H9 (cell line): ENCODE results near the gene FAM227A. TPM values are rescaled to one million over a fixed set of nuclear protein-coding genes. Genes with fewer than 3 reads are reported as not detected.

Experiments used
- DNase-seq: peaks from one replicate; pipeline ENCODE4 v3.0.0-alpha.2; 2017
- H2AFZ ChIP-seq: one replicate; pipeline ENCODE4 v1.6.1; 2013; ENCODE audit warnings: mild to moderate bottlenecking, low read length, control low read depth, moderate library complexity
- H2AK5ac ChIP-seq: 2 replicates; pipeline ENCODE4 v1.6.1; 2013; ENCODE audit warnings: low read length, control low read depth, mixed read lengths; ENCODE audit not compliant: insufficient read length
- H2BK120ac ChIP-seq: one replicate; pipeline ENCODE4 v1.6.1; 2013; ENCODE audit warnings: low read depth, mild to moderate bottlenecking, low read length, control low read depth, inconsistent platforms; ENCODE audit not compliant: poor library complexity, severe bottlenecking
- H2BK12ac ChIP-seq: 2 replicates; pipeline ENCODE4 v1.6.1; 2013; ENCODE audit warnings: low read length, control low read depth, mixed read lengths, low read depth; ENCODE audit not compliant: insufficient read length
- H2BK15ac ChIP-seq: 2 replicates; pipeline ENCODE4 v1.6.1; 2013; ENCODE audit warnings: low read depth, low read length, control low read depth
- H2BK20ac ChIP-seq: one replicate; pipeline ENCODE4 v1.6.1; 2013; ENCODE audit warnings: low read depth, mild to moderate bottlenecking, low read length, control low read depth, inconsistent platforms; ENCODE audit not compliant: poor library complexity, severe bottlenecking
- H2BK5ac ChIP-seq: 2 replicates; pipeline ENCODE4 v1.6.1; 2013; ENCODE audit warnings: low read length, control low read depth, mixed read lengths; ENCODE audit not compliant: insufficient read length
- H3K14ac ChIP-seq: 2 replicates; pipeline ENCODE4 v1.6.1; 2013; ENCODE audit warnings: low read length, control low read depth; ENCODE audit not compliant: insufficient read depth
- H3K18ac ChIP-seq: 2 replicates; pipeline ENCODE4 v1.6.1; 2013; ENCODE audit warnings: low read depth, mild to moderate bottlenecking, mixed read lengths, low read length, control low read depth; ENCODE audit not compliant: insufficient read length
- H3K23ac ChIP-seq: 2 replicates; pipeline ENCODE4 v1.6.1; 2013; ENCODE audit warnings: low read length, control low read depth, mixed read lengths, low read depth; ENCODE audit not compliant: insufficient read length
- H3K23me2 ChIP-seq: 2 replicates; pipeline ENCODE4 v1.6.1; 2013; ENCODE audit warnings: low read depth, mild to moderate bottlenecking, mixed read lengths, low read length, control low read depth; ENCODE audit not compliant: insufficient read length, poor library complexity, severe bottlenecking
- H3K27ac ChIP-seq: 2 replicates; pipeline ENCODE4 v1.5.1; 2013; ENCODE audit warnings: low read length, control low read depth, mixed read lengths, low read depth; ENCODE audit not compliant: insufficient read length
- H3K27me3 ChIP-seq: 2 replicates; pipeline ENCODE4 v1.6.1; 2013; ENCODE audit warnings: low read length, control low read depth, inconsistent platforms; ENCODE audit not compliant: insufficient read depth
- H3K4ac ChIP-seq: 2 replicates; pipeline ENCODE4 v1.6.1; 2013; ENCODE audit warnings: low read depth, mild to moderate bottlenecking, control low read depth, inconsistent platforms, low read length, moderate library complexity
- H3K4me1 ChIP-seq: 2 replicates; pipeline ENCODE4 v1.6.1; 2013; ENCODE audit warnings: low read length, control low read depth, inconsistent platforms; ENCODE audit not compliant: insufficient read depth
- H3K4me2 ChIP-seq: 2 replicates; pipeline ENCODE4 v1.6.1; 2013; ENCODE audit warnings: low read length, control low read depth, mixed read lengths; ENCODE audit not compliant: insufficient read length, insufficient read depth
- H3K56ac ChIP-seq: 2 replicates; pipeline ENCODE4 v1.6.1; 2013; ENCODE audit warnings: low read depth, mild to moderate bottlenecking, mixed read lengths, low read length, control low read depth; ENCODE audit not compliant: insufficient read length
- H3K79me1 ChIP-seq: 2 replicates; pipeline ENCODE4 v1.6.1; 2013; ENCODE audit warnings: low read depth, mild to moderate bottlenecking, moderate library complexity, low read length, control low read depth, inconsistent platforms; ENCODE audit not compliant: insufficient read depth, poor library complexity, severe bottlenecking
- H3K79me2 ChIP-seq: 2 replicates; pipeline ENCODE4 v1.6.1; 2013; ENCODE audit warnings: low read length, control low read depth, inconsistent platforms; ENCODE audit not compliant: insufficient read depth
- H3K9ac ChIP-seq: 2 replicates; pipeline ENCODE4 v1.6.1; 2013; ENCODE audit warnings: low read length, control low read depth, mixed read lengths; ENCODE audit not compliant: insufficient read length; ENCODE audit errors: extremely low read depth
- H3K9me3 ChIP-seq: one replicate; pipeline ENCODE4 v1.6.1; 2013; ENCODE audit warnings: low read depth, low read length, inconsistent platforms; ENCODE audit not compliant: control insufficient read depth
- H3T11ph ChIP-seq: one replicate; pipeline ENCODE4 v1.6.1; 2013; ENCODE audit warnings: mild to moderate bottlenecking, low read length, control low read depth, inconsistent platforms
- H4K20me1 ChIP-seq: one replicate; pipeline ENCODE4 v1.6.1; 2013; ENCODE audit not compliant: control insufficient read depth, insufficient read length, insufficient read depth
- H4K5ac ChIP-seq: 2 replicates; pipeline ENCODE4 v1.6.1; 2013; ENCODE audit warnings: low read depth, mild to moderate bottlenecking, mixed read lengths, low read length, control low read depth; ENCODE audit not compliant: insufficient read length
- H4K8ac ChIP-seq: replicated peaks from 2 replicates; pipeline ENCODE4 v1.6.1; 2013; ENCODE audit warnings: low read length, control low read depth, mixed read lengths, low read depth; ENCODE audit not compliant: insufficient read length
- H4K91ac ChIP-seq: 2 replicates; pipeline ENCODE4 v1.6.1; 2013; ENCODE audit warnings: low read depth, mild to moderate bottlenecking, moderate library complexity, mixed read lengths, low read length, control low read depth; ENCODE audit not compliant: insufficient read length
- H3K27ac Mint-ChIP-seq, 3 experiments: 2 replicates in 2 of 3; 3 replicates in 1 of 3; pipeline ENCODE4 v1.8.0; 2020 to 2021; ENCODE audit warnings: mixed read lengths in 3 of 3, mild to moderate bottlenecking in 1 of 3, moderate library complexity in 1 of 3
- H3K27me3 Mint-ChIP-seq: 2 replicates; pipeline ENCODE4 v1.8.0; 2021; ENCODE audit warnings: low read depth, mild to moderate bottlenecking, moderate library complexity, mixed read lengths
- H3K36me3 Mint-ChIP-seq, 3 experiments: 2 replicates in 2 of 3; 3 replicates in 1 of 3; pipeline ENCODE4 v1.8.0; 2020 to 2021; ENCODE audit warnings: low read depth in 3 of 3, mixed read lengths in 3 of 3; ENCODE audit not compliant: insufficient read depth in 1 of 3
- H3K4me1 Mint-ChIP-seq, 2 experiments: 2 replicates each; pipeline ENCODE4 v1.8.0; 2020; ENCODE audit warnings: mixed read lengths in 2 of 2
- H3K4me3 Mint-ChIP-seq, 2 experiments: 2 replicates in 1 of 2; 3 replicates in 1 of 2; pipeline ENCODE4 v1.8.0; 2020 to 2021; ENCODE audit warnings: mild to moderate bottlenecking in 2 of 2, mixed read lengths in 2 of 2, moderate library complexity in 1 of 2
- H3K9me3 Mint-ChIP-seq, 2 experiments: 2 replicates in 1 of 2; 3 replicates in 1 of 2; pipeline ENCODE4 v1.8.0; 2020; ENCODE audit warnings: mild to moderate bottlenecking in 2 of 2, mixed read lengths in 2 of 2, moderate library complexity in 1 of 2
- WGBS: extraction: QIAGEN DNeasy Blood & Tissue Kit; methylation state at CpG from one replicate; pipeline ENCODE4 v1.1.7; 2013; ENCODE audit warnings: missing lambda C conversion rate, low lambda C conversion rate, mixed read lengths; ENCODE audit not compliant: insufficient read length; ENCODE audit errors: extremely low coverage; 5-methylcytosine and 5-hydroxymethylcytosine counted together
- total RNA-seq: library from RNA; stranded (reverse); gene quantifications from 2 replicates; pipeline ENCODE4 v1.2.1, GENCODE V29; 2021
- TF ChIP-seq, protein P1 (sequence below): fragments of 200-600 bp; sonication (generic); conservative IDR thresholded peaks from 3 replicates; pipeline ENCODE4 v1.8.0; 2021; ENCODE audit warnings: antibody characterized with exemption, mild to moderate bottlenecking

Gene FAM227A
- total RNA-seq, 1 experiment from 2014 or later: 3.6 TPM

DNA sequence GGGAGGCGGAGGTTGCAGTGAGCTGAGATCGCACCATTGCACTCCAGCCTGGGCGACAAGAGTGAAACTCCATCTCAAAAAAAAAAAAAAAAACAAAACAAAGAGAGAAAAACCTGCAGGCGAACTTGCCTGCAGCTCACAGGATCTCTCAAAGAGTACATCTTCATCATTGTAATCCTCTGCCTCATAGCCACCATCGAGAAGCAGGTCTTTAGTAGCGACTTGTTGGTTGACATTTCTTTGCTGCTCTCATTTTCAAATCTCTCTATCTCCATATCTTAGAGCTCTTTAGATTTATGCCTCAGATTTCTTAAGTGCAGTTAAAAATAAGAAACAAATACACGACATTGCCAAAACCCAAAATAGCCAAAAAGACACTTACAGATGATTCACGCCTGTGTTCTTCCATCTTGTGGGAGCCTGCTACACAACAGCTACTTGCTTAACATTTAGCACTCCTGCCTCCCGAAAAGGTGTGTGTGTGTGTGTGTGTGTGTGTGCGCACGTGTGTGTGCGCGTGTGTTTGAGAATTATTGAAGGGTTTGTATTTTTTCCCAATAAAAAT lies 14.6 kb downstream of the FAM227A start:
- Histone ChIP-seq H2BK12ac (no peak overlapping the region), H2BK15ac (no peak overlapping the region), H3K9me3 (no peaks in the 10 kb centered on the region), H3K18ac (no peak overlapping the region), H3K27ac (no peak overlapping the region), H2BK5ac (no peak overlapping the region), H3K4me2 (no peak overlapping the region), H2AK5ac (no peak overlapping the region), H3T11ph (no peak overlapping the region), H3K23ac (no peak overlapping the region), H3K27me3 (no peaks in the 10 kb centered on the region), H2BK120ac (no peak overlapping the region), H3K23me2 (no peaks in the 10 kb centered on the region), H4K5ac (no peak overlapping the region), H4K20me1 (no peaks in the 10 kb centered on the region), H3K4ac (no peak overlapping the region), H4K91ac (no peak overlapping the region), H3K79me1 (no peaks in the 10 kb centered on the region), H3K9ac (no peak overlapping the region), H2AFZ (no peak overlapping the region), H3K79me2 (no peaks in the 10 kb centered on the region), H3K56ac (no peak overlapping the region), H4K8ac (no peak overlapping the region), H3K4me1 (no peaks in the 10 kb centered on the region), H3K14ac (no peak overlapping the region), H2BK20ac (no peak overlapping the region)
- Mint-ChIP-seq H3K27ac (no peak overlapping the region; a peak in 1 of 7 replicates), H3K27me3 (no peaks in the 10 kb centered on the region), H3K4me3 (no peak overlapping the region), H3K9me3 (no peaks in the 10 kb centered on the region), H3K4me1 (no peaks in the 10 kb centered on the region), H3K36me3 (peaks cover 0 to 30% (median 9%) of the 10 kb centered on the region in 3 experiments; a peak in 6 of 7 replicates)
- no peak for DNase-seq
- no CpG with 5 or more reads among the region's 13 CpGs for WGBS
- TF ChIP-seq, protein P1, sequence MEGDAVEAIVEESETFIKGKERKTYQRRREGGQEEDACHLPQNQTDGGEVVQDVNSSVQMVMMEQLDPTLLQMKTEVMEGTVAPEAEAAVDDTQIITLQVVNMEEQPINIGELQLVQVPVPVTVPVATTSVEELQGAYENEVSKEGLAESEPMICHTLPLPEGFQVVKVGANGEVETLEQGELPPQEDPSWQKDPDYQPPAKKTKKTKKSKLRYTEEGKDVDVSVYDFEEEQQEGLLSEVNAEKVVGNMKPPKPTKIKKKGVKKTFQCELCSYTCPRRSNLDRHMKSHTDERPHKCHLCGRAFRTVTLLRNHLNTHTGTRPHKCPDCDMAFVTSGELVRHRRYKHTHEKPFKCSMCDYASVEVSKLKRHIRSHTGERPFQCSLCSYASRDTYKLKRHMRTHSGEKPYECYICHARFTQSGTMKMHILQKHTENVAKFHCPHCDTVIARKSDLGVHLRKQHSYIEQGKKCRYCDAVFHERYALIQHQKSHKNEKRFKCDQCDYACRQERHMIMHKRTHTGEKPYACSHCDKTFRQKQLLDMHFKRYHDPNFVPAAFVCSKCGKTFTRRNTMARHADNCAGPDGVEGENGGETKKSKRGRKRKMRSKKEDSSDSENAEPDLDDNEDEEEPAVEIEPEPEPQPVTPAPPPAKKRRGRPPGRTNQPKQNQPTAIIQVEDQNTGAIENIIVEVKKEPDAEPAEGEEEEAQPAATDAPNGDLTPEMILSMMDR: no peak
